DMS53 treated with DMSO at 0.1 percent for 48 hours (cell line): ENCODE data around the gene GSPT1.
"Not testable (repeated sequence)": the region's sequence is repeated elsewhere in the genome, so short reads cannot be mapped to it uniquely, and the experiment has no call there.

Experiments used
- DNase-seq: peaks from one replicate; lab custom pipeline; 2025; ENCODE audit not compliant: unreplicated experiment; lab: John Stamatoyannopoulos, UW

The GSPT1 gene

DNA sequence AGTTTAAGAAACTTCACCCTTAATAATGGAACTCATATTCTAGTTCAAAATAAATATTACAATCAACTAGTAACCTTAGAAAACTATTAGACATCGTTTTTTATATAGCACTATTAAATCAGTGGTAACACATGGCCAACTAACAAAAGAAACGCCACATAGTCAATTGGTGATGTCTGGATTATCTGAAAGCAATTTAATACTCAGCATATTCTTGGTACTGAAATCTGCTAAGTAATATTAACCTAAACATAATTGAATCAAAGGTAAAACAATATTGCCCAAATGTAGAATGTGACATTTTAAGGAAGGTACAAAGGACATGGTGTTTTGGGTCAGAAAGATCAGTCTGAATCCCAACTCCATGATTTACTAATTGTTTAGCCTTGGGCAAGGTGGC is 53.3 kb downstream of the GSPT1 start:
- no peak for DNase-seq

DNA sequence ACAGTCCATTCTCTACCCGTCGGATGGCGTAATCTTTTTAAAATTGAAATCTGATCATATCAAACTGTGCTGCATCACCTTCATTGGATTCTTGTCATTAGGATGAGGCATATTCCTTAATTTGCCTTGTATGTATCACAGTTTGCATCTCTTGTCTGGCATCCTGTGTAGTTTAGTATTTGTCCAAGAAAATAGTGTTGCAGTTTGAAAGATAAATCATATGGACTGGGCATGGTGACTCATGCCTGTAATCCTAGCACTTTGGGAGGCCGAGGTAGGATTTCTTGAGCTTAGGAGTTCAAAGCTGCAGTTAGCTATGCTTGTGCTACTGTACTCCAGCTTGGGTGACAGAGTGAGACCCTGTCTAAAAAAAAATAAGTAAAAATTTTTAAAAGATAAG is 58.6 kb downstream of the GSPT1 start:
- DNase-seq, result no peak

DNA sequence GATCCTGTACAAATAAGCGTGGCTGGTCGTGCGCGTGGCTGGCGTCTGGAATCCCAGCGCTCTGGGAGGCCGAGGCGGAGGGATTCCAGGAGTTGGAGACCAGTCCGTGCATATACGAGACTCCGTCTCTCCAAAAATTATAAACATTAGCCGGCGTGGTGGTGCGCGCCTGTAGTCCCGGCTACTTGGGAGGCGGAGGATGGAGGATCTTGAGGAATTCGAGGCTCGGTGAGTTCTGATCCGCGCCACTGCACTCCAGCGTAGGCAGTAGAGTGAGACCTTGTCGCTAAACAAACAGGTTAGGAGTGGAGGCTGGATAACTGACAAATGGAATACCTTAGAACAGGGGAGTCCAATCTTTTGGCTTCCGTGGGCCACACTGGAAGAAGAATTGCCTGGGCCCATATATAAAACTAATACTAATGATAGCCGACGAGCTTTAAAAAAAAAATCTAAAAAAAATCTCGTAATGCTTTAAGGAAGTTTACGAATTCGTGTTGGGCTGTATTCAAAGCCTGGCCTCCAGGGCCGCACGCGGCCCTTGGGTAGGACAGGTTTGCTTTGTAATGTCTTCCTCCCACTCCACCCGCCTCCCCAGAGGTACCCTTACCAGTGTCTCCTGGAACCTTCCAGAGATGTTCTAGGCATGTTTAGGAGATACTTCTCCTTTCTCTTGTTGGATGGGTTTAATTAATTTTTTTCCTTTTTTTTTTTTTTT is 63.5 kb downstream of the GSPT1 start:
- peak; percentile 8 for DNase-seq

DNA sequence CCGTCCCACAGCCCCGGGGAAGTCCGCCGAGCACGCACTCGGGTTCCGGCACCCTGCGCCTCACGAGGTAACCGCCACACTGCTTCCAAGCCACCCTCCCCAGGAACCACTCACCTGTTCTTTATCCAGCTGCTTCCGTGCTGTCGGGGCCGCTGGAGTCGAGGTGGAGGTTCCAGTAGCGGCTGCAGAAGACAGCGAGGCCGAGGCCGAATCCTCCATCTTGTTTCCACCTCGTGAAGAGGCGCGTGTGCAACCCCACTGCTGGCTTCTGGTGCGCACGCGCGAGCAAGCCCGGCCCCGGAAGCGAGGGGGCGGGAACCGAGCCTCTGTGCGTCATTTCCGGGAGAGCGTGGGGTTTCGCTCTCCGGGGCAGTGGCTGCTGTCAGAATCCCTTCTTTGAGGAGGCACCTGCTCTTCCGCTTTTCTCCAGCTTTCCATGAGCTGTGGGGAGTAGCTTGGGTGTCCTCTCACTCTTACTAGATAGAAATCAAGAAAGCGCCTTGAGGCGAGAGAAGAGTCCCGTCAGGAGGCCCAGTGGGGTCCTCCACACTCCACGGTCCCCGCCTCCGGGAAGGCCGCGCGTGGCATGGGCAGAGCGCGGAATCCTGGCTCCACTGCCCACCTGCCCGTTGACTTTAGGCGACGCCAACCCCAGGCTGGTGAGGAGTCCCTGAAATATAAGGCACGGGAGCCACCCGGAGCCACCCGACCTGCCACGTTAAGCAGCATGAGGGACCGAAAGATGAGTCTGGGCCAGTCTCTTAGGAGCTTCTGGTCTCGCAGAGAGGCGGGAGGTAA is 64.3 kb downstream of the GSPT1 start, which contains the start of gene RSL1D1:
Gene RSL1D1, minus strand, starts transcription at position 249 of the 798 bp plus-strand sequence. Its CDS starts 30 bp downstream, at position 219.
- peak; percentile 84 for DNase-seq

DNA sequence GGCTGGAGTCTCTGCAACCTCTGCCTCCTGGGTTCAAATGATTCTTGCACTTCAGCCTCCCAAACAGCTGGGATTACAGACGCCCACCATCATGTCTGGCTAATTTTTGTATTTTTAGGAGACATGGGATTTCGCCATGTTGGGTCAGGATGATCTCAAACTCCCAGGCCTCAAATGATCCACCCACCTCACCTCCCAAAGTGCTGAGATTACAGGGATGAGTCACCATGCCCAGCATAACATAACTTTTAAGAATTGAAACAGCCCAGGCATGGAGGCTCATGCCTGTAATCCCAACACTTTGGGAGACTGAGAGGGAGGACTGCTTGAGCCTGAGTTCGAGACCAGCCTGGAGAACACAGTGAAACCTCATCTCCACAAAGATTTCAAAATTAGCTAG is 66.9 kb downstream of the GSPT1 start:
- no peak for DNase-seq

DNA sequence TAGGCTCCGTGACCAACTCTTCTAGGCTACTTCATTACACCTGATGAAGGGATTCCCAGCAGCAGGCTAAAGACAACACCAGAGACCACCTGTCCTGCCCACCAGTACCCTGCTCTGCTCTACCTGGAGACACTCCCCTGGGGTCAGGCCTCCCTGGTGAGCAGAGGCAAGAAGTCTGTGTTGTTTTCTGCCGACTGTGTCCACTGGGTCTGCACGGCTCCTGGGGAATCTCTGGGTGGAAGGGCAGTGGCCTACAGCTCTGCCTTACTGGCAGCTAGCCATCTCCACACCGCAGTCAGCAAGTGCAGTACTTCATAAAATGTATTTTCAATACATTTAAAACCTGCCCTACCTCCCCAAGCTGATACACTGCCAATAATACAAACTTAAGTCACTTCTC is 71.3 kb downstream of the GSPT1 start:
- DNase-seq, result no peak

DNA sequence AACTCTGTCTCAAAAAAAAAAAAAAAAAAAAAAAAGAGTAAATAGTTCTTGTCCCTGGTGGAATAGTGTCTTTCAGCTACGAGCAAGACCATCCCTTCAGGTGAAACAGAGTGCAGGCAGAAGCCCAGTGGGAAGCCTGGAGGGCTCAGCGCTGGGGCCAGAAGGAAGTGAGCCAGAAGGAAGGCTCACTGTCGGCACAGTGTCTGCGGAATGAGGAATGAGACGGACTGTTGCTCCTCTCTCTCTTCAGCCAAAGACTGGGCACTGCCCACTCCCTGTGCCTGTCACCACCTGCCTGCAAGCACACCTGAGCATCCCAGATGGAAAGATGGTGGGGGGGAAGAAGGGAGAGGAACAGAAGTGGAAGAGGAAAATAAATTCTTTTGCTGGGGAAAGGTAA is 71.9 kb downstream of the GSPT1 start:
- no peak for DNase-seq

DNA sequence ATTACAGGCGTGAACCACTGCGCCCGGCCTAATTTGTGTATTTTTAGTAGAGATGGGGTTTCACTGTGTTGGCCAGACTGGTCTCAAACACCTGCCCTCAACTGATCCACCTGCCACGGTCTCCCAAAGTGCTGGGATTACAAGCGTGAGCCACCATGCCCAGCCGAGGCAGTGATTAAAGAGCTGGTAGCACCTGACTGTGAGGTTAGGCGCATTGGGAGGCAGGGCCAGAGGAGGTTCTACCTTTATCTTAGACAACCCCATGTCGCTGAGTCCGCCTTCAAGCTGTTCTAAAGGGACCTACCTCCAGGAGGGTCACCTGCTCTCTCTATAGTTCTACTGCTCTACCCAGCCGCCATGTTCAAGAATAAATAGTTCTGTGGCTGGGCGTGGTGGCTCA is 72.5 kb downstream of the GSPT1 start:
- DNase-seq, result no peak

DNA sequence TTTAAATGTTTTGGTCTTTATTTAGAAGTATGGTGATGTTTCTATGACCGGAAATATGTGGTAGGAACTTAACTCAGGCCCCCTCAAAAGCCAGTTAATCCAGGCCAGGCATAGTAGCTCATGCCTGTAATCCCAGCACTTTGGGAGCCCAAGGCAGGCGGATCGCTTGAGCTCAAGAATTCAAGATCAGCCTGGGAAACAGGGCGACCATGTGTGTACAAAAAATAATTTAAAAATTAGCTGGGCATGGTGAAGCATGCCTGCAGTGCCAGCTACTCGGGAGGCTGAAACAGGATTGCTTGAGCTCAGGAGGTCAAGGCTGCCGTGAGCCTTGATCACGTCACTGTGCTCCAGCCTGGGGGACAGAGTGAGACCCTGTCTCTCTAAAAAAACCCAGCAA is 74.7 kb downstream of the GSPT1 start:
- DNase-seq, result no peak

DNA sequence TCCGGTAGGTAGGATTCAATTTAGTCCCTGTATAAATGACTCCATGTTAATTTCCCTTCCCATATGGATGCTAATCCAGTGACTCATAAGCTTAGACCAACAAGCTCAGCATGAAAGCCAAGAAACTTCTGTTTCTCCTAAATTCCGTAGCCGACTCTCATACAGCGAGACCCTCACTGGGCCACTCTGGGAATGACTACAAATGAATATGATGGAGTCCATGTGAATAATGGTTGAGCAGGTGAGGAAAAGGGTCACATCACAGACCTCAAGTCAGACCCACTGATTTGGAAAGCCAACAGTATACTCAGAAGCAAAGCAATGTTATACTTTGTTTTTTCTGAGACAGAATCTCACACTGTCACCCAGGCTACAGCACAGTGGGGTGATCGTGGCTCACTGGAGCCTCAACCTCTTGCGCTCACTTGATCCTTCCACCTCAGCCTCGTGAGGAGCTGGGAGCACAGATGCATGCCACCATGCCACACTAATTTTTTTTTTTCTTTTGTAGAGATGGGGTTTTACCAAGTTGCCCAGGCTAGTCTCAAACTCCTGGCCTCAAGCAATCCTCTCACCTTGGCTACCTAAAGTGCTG is 79.0 kb downstream of the GSPT1 start:
- DNase-seq, result no peak

DNA sequence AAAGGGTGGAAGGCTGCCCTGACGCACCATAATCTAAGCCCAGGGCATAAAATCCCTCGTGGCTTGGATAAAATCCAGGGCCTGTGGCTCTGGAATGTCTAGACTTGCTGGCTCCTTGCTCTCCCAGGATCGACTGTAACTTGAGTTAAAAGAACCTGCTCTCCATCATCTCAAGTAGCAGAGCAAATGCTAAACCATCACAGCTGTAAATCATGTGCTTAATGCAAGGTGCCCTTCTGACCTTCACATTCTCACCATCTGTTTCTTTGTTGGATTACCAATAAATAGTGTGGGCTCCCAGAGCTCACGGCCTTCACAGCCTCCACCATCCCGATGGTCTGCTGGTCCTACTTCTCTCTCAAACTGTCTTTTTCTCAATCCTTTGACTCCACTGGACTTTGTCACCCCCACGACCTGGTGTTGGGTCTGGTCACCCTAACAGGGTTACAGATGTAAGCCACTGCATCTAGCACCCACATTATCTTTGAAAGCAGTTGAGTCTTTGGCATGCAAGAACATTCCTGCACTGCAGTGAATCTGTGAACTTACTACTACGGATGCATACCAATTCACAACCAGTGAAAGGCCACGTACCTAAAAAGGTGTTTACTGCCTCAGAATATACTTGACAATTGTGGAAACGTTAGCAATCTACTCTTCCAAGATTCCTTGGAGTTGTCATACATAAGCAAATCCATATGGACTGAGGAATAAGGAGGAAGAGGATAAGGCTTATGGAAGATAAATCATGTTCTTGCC is 79.7 kb downstream of the GSPT1 start:
- no peak for DNase-seq

DNA sequence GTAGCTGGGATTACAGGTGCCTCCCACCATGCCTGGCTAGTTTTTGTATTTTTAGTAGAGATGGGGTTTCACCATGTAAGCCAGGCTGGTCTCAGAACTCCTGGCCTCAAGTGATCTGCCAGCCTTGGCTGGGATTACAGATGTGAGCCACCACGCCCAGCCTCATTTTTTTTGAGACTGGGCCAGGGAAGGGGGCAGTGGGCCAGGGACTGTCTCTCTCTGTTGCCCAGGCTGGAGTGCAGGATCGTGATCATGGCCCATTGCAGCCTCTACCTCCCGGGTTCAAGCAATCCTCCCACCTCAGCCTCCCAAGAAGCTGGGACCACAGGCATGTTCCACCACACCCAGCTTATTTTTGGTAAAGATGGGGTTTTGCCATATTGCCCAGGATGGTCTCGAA is 80.4 kb downstream of the GSPT1 start:
- no peak for DNase-seq

DNA sequence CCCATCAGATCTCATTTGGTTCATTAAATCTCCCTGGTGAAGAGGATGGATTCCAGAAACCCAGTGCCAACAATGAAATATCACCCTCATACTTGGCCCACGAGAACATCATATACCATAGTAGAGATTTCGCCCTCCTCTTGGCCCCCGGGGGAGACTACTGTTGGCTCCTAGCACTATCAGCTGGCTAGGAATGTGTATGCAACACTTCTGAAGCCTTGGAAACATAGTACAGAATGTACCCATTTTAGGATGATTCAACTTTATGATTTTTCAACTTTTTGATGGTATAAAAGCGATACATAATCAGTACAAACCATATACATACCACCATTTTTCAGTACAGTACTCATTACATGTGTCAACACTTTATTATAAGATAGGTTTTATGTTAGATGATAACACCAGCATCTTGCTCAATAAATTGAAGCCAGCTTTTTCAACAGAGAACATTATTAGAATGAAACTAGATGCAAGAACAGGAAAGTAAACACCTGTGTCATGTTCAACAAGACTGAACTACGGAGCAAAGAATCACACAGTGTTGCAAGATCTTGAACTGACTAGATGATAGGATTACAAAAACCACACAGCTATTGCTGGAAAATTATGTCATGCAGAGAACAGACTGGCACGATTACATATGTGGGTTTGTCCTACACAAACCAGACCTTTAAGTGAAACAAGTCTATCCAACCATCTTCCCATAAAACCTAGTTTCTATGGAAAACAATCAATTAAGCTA is 81.6 kb downstream of the GSPT1 start:
- no peak for DNase-seq

DNA sequence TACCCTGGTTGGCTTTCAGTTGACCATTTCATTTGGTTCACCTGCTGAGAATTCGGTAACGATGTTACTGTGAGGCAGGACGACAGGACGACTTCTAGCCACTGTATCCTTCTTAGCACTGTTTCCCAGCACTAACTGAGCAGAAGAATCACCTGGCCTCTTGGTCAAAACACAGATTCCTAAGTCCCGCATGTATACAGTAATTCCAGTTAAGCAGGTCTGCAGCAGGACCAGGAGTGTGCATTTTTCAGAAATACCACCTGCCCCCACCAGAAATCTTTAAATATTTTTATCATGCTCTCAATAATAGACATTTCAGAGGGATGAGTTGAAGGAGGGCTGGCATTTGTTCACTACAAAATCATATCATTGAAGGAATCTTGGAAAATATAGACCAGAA is 87.1 kb downstream of the GSPT1 start:
- DNase-seq, result no peak

DNA sequence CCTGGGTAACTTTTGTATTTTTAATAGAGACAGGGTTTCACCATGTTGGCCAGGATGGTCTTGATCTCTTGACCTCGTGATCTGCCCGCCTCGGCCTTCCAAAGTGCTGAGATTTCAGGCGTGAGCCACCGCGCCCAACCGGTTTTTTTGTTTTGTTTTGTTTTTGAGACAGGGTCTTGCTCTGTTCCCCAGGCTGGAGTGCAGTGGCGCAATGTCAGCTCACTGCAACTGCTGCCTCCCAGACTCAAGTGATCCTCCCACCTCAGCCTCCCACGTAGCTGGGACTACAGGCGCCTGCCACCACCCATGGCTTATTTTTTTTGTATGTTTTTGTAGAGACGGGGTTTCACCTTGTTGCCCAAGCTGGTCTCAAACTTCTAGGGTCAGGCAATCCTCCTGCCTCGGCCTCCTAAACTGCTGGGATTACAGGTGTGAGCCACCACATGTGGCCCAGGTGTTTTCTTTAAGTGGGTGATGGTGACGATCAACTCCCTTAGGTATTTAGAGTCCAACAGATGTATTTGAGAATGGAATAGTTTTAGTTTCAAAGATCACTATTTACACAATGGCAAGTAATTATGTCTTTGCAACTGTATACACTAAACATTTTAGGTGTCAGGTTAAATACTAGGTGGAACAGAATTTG is 90.1 kb downstream of the GSPT1 start:
- not testable (repeated sequence) for DNase-seq

DNA sequence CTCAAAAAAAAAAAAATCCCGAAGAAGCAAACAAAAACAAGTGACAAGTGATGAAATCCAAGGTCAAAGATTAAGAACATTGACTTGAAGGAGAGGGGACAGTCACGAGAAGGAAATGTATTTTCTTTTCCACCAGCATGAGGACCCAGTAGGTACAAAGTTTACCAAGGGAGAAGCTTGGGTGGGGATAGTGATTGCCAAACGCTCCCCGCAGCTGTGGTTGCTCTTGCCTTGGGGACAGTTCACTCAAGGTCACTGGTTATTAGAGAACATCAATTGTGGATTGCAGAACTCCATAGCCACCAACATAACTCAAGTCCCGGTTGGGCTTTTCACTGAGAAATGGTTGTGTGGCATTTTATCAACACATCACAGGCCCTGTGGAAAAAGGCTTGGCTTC is 91.4 kb downstream of the GSPT1 start:
- no peak for DNase-seq

DNA sequence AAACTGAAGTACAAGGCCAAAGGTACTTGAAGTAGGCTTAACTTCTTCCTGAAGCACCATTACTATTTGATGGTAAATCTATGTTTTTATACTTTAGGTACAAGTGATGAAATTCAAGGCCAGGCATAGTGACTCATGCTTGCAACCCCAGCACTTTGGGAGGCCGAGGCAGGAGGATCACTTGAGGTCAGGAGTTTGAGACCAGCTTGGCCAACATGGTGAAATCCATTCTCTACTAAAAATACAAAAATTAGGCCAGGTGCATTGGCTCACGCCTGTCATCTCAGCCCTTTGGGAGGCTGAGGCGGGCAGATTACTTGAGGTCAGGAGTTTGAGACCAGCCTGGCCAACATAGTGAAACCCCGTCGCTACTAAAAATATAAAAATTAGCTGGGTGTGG is 92.1 kb downstream of the GSPT1 start:
- DNase-seq, result not testable (repeated sequence)

DNA sequence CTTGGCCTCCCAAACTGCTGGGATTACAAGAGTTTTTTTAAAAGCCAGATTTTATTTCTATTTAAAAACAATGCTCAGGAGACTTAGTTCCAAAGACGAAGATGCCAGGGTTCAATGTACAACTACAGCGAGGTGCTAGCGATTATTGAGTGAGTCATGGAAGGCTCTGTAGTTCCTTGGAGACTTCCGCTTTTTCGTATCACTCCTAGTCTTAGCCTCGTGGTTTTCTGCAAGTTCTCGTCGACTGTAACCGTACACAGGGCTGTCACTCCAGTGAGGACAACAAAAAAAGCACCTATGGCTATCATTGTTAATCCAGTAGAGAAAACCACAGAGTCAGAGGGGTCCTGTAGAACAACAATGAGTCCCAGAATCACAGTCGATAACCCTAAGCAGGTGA is 96.0 kb downstream of the GSPT1 start:
- DNase-seq, result no peak

DNA sequence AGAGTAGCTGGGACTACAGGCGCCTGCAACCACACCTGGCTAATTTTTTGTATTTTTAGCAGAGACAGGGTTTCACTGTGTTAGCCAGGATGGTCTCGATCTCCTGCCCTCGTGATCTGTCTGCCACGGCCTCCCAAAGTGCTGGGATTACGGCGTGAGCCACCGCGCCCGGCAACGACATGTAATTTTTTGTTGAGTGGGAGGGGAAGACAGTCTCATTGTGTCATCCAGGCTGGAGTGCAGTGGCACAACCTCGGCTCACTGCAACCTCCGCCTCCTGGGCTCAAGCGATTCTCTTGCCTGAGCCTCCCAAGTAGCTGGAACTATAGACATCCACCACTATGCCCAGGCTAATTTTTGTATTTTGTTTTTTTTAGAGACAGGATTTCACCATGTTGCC is 96.8 kb downstream of the GSPT1 start:
- DNase-seq, result not testable (repeated sequence)
